Hepatocyte (in vitro differentiated cells): Measurements from ENCODE around the gene INF2. TPM values are rescaled to one million over a fixed set of nuclear protein-coding genes. Genes with fewer than 3 reads are reported as not detected.

ENCODE experiments used
- DNase-seq: peaks from one replicate; pipeline ENCODE4 v3.0.0-alpha.2; 2016; ENCODE audit warnings: low spot score
- H2AFZ ChIP-seq: fragments of 200-600 bp; sonication (generic); 2 replicates; pipeline ENCODE4 v1.6.0; 2016; ENCODE audit warnings: antibody characterized with exemption, mild to moderate bottlenecking
- H3K27ac ChIP-seq: fragments of 200-600 bp; sonication (generic); 2 replicates; pipeline ENCODE4 v1.5.1; 2016; ENCODE audit warnings: mild to moderate bottlenecking
- H3K27me3 ChIP-seq: fragments of 200-600 bp; sonication (generic); 2 replicates; pipeline ENCODE4 v1.6.1; 2016
- H3K36me3 ChIP-seq: fragments of 200-600 bp; sonication (generic); replicated peaks from 2 replicates; pipeline ENCODE4 v1.5.1; 2016; ENCODE audit warnings: low read depth; ENCODE audit not compliant: insufficient read depth
- H3K4me1 ChIP-seq: fragments of 200-600 bp; sonication (generic); 2 replicates; pipeline ENCODE4 v1.5.1; 2016; ENCODE audit warnings: mild to moderate bottlenecking, moderate library complexity; ENCODE audit not compliant: insufficient read depth
- H3K4me2 ChIP-seq: fragments of 200-600 bp; sonication (generic); 2 replicates; pipeline ENCODE4 v1.6.0; 2016
- H3K4me3 ChIP-seq: fragments of 200-600 bp; sonication (generic); 2 replicates; pipeline ENCODE4 v1.5.1; 2016; ENCODE audit warnings: mild to moderate bottlenecking
- H3K79me2 ChIP-seq: fragments of 200-600 bp; sonication (generic); 2 replicates; pipeline ENCODE4 v1.6.0; 2017; ENCODE audit warnings: mild to moderate bottlenecking
- H3K9me2 ChIP-seq: fragments of 200-600 bp; sonication (generic); replicated peaks from 2 replicates; pipeline ENCODE4 v1.6.0; 2017; ENCODE audit warnings: mild to moderate bottlenecking; ENCODE audit not compliant: insufficient read depth
- H3K9me3 ChIP-seq: fragments of 200-600 bp; sonication (generic); 2 replicates; pipeline ENCODE4 v1.5.1; 2016; ENCODE audit warnings: low read depth, mild to moderate bottlenecking
- H4K20me1 ChIP-seq: fragments of 200-600 bp; sonication (generic); 2 replicates; pipeline ENCODE4 v1.6.0; 2016; ENCODE audit warnings: mild to moderate bottlenecking; ENCODE audit not compliant: insufficient read depth, poor library complexity, severe bottlenecking
- EZH2 ChIP-seq: fragments of 200-600 bp; sonication (generic); IDR thresholded peaks from 2 replicates; pipeline ENCODE4 v1.6.1; 2016; ENCODE audit warnings: antibody characterized with exemption, mild to moderate bottlenecking, borderline replicate concordance
- EZH2phosphoT487 ChIP-seq: fragments of 200-600 bp; sonication (generic); IDR thresholded peaks from one replicate; pipeline ENCODE4 v1.6.1; 2018; ENCODE audit warnings: antibody characterized with exemption, mild to moderate bottlenecking, low read depth, moderate library complexity; ENCODE audit not compliant: unreplicated experiment, severe bottlenecking
- WGBS: methylation state at CpG from one replicate; pipeline ENCODE4 v1.1.6; 2016; ENCODE audit warnings: low lambda C conversion rate; ENCODE audit errors: missing lambda C conversion rate; 5-methylcytosine and 5-hydroxymethylcytosine counted together
- polyA plus RNA-seq: library from polyadenylated mRNA; unstranded; fragments of >200 nt; fragmentation: Nextera tagmentation; extraction: Ambion mirVana; gene quantifications from 2 replicates; pipeline ENCODE4 v1.2.1, GENCODE V29; 2016
- total RNA-seq: library from RNA; depleted of rRNA; stranded (reverse); fragments of >200 nt; gene quantifications from 2 replicates; pipeline ENCODE4 v1.2.3, GENCODE V29; 2014
- TF ChIP-seq, protein P1 (sequence below): fragments of 200-600 bp; sonication (generic); IDR thresholded peaks from 2 replicates; pipeline ENCODE4 v1.5.1; 2016; ENCODE audit warnings: antibody characterized with exemption, mild to moderate bottlenecking; ENCODE audit not compliant: poor library complexity

The INF2 gene
- total and polyA plus RNA-seq, 2 experiments from 2014 or later: 23.8 to 31.6 TPM

DNA sequence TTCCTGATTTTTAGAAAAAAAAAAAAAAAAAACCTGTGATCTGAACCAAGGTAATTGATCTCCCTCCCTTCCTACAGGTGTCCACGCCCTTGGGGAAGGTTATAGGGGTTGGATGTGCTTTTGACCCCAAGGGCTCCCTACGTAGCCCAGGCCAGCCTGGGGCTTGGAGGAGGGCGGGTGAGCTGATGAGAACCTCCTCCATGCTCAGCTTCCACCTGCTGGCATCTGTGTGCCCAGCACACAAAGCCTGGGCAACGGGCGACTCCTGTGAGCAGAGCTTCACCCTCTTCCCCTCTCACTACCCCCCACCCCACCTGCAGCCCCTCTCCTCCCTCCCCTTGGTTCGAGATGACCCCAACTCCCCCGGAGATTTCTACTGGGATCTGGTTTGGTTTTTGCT, 25.3 kb upstream of the INF2 start:
- H3K9me3 ChIP-seq: no peaks in the 10 kb centered on the region
- H3K4me3 ChIP-seq: no peak overlapping the region
- H3K36me3 ChIP-seq: no peaks in the 10 kb centered on the region
- H4K20me1 ChIP-seq: no peaks in the 10 kb centered on the region
- no peaks in the 10 kb centered on the region for H3K79me2 ChIP-seq
- no peaks in the 10 kb centered on the region for H3K9me2 ChIP-seq
- 96% methylated on average over 5 of the region's 7 CpGs for WGBS
- H3K4me2 ChIP-seq: no peak overlapping the region
- H2AFZ ChIP-seq: no peak overlapping the region
- H3K4me1 ChIP-seq: peaks cover 12% of the 10 kb centered on the region
- H3K27me3 ChIP-seq: no peaks in the 10 kb centered on the region
- TF ChIP-seq EZH2: no peak
- TF ChIP-seq, protein P1, sequence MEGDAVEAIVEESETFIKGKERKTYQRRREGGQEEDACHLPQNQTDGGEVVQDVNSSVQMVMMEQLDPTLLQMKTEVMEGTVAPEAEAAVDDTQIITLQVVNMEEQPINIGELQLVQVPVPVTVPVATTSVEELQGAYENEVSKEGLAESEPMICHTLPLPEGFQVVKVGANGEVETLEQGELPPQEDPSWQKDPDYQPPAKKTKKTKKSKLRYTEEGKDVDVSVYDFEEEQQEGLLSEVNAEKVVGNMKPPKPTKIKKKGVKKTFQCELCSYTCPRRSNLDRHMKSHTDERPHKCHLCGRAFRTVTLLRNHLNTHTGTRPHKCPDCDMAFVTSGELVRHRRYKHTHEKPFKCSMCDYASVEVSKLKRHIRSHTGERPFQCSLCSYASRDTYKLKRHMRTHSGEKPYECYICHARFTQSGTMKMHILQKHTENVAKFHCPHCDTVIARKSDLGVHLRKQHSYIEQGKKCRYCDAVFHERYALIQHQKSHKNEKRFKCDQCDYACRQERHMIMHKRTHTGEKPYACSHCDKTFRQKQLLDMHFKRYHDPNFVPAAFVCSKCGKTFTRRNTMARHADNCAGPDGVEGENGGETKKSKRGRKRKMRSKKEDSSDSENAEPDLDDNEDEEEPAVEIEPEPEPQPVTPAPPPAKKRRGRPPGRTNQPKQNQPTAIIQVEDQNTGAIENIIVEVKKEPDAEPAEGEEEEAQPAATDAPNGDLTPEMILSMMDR: no peak
- no peak for TF ChIP-seq EZH2phosphoT487
- H3K27ac ChIP-seq: no peak overlapping the region
- DNase-seq: no peak

- H3K79me2 ChIP-seq: no peaks in the 10 kb centered on the region
- no peak overlapping the region for H3K27ac ChIP-seq
- TF ChIP-seq, protein P1: no peak
- no peak for TF ChIP-seq EZH2phosphoT487
- no peak for TF ChIP-seq EZH2
- 88% methylated on average over 10 of the region's 10 CpGs for WGBS
- no peak for DNase-seq
- H3K4me2 ChIP-seq: no peak overlapping the region
- H3K27me3 ChIP-seq: no peaks in the 10 kb centered on the region
- no peak overlapping the region for H3K4me3 ChIP-seq
- H2AFZ ChIP-seq: no peak overlapping the region
- no peaks in the 10 kb centered on the region for H4K20me1 ChIP-seq
- no peaks in the 10 kb centered on the region for H3K36me3 ChIP-seq
- H3K9me3 ChIP-seq: no peaks in the 10 kb centered on the region
- no peaks in the 10 kb centered on the region for H3K9me2 ChIP-seq
- peaks cover 12% of the 10 kb centered on the region for H3K4me1 ChIP-seq
Measured at GRCh38 chr14:104664588-104664987, 24.8 kb upstream of the INF2 start.

- peak overlapping the region; percentile 70 for H3K27ac ChIP-seq
Measured at GRCh38 chr14:104665114-104665656, 24.2 kb upstream of the INF2 start.

More at GRCh38 chr14:104665114-104665656, 24.2 kb upstream of the INF2 start:
- Histone ChIP-seq H4K20me1 (no peaks in the 10 kb centered on the region), H3K4me1 (peaks cover 12% of the 10 kb centered on the region), H3K4me3 (no peak overlapping the region), H2AFZ (peak overlapping the region; percentile 58), H3K9me3 (no peaks in the 10 kb centered on the region), H3K9me2 (no peaks in the 10 kb centered on the region), H3K27me3 (no peaks in the 10 kb centered on the region), H3K79me2 (no peaks in the 10 kb centered on the region), H3K36me3 (no peaks in the 10 kb centered on the region), H3K4me2 (no peak overlapping the region)
- no peak for DNase-seq
- TF ChIP-seq, protein P1: no peak
- WGBS: 29% methylated on average over 2 of the region's 2 CpGs
